Activated T-cell treated with anti-CD3 and anti-CD28 coated beads, Interleukin-2, amount 50 U/mL, for 1 hour (primary cell): Measurements from ENCODE around the gene DGKI.

Experiments
- DNase-seq: peaks from one replicate; pipeline ENCODE4 v3.0.0-alpha.2; 2020

DGKI gene

DNA sequence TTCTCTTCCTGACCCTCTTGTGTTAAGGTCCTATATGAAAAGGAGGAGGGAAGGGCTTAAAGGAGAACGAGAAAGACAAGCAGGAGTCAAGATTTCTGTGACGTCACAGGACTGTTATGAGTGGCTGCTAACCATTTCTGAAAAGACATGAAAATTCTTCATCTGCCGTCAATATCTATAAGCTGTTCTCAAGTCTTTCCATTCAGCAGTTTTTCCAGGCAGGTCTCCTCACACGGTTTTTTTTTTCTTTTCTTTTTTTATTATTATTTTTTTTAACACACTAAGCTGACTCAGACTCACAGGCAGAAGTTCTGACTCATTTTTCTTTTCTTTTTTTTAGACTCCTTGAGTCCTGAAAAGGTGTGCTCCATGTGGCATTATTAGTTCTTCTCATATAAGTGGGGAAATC, 72.0 kb downstream of the DGKI start:
- no peak for DNase-seq

DNA sequence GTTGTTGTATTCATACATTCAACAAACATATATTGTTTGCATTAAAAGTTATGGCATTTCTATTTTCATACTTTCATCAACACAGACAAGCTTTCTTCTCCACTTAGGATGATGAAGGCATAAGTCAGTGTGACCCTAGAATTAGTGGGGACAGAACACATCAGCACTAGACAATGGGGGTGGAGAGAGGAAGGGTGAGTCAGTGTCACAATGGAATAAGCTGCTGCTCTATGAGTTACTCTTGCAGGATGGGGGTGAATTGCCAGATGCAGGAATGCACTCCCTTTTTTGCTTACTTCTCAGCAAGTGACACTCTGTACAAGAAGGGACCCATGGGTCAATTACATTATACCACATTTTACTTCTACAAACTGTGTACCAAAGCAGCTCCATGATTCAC, 74.0 kb downstream of the DGKI start:
- no peak for DNase-seq

- DNase-seq, result no peak
Observed at GRCh38 chr7:137772316-137772715, 74.5 kb downstream of the DGKI start.

- DNase-seq, result no peak
Observed at GRCh38 chr7:137771679-137772078, 75.1 kb downstream of the DGKI start.

GRCh38 chr7:137771273-137771672, 75.5 kb downstream of the DGKI start:
- DNase-seq, result no peak

DNA sequence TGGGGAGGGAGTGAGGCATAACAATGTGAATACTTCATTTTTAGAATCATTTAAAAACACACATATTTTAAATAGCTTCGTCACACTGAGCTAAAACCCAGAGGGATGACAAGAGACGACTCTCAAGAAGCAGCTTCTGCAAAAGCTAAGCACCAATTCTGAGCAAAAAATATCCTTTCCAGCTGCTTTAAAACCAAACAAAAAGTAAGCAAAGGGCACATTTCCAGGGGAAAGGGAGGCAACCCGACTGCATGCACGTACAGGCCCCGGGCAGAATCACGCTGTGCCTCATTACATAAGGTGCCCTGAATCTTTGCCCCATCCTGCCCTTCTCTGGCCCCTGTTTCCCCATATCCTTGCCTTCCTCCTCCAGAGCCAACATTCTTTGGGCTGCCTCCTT, 78.4 kb downstream of the DGKI start:
- DNase-seq, result no peak

DNA sequence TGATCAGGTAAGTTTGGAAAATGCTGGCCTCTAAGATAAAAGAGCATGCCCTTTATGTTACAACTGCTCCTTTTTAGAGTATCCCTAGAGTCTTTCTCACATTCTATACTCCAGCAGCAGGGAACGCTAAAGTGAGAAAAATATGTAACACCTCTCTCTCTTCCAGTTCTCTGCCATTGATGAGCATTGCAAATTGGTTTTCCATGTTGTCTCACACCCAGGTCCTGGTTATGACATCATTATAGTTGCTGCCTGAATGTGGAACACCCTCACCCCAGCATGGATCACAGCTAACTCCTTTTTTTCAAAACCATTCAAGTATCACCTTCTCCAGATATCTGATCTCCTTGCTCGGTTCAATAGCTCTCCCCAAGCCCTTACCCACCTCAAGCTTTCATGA, 84.4 kb downstream of the DGKI start:
- DNase-seq, result no peak

GRCh38 chr7:137760111-137760510, 86.7 kb downstream of the DGKI start:
- no peak for DNase-seq

DNA sequence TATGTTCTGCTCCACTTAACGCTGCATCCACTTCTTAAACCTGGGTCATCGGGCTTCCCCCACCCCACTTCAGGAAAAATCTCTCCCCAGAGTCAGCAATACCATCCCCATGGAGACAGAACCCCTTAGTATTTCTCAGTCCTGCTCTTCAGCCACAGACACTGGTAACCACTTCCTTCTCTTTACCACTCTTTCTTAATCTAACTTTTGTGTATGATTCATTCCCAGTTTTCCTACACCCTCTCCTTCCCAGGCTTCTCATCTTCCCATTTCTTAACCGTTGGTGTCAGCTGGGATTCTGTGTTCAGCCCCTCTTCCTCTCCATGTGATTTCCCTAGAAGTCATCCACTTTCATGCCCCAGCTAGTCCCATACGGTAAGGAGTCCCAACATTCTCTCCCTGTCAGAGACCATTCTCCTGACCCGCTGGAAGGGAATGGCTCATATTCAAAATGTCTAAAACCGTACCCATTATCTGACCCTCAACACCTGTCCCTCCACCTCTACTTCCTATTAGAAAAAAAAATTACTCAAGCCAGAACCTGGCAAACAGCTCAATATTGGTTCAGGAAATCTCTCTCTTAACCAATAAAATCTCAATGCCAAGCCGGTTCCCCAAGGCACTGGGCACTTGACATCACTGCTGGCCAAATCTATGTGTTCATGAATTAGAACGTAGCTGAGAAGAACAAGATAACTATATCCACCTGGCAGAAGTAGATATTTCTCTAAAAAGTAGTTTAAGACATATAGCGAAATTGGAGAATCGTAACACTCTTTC, 89.4 kb downstream of the DGKI start:
- DNase-seq, result no peak

- no peak for DNase-seq
Observed at GRCh38 chr7:137755846-137756651, 90.7 kb downstream of the DGKI start.

DNA sequence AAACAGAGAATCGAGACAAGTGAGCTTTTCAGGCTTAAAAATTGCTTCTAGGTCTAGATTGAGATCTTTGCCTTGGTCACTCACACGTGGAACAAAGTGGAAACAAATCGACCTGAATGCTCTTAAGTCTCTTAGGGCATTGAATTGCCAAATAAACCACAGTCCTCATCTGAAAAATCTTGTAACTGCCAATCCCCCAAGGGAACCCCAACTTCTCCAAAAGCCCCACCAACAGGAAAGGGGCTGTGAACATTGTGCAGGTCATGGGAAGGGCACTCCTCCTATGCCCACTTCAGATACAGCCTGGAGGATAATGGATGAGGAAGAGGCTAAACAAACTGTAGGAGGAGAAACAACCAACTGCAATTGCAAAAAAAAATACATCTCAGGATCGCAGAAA, 91.3 kb downstream of the DGKI start:
- no peak for DNase-seq

DNA sequence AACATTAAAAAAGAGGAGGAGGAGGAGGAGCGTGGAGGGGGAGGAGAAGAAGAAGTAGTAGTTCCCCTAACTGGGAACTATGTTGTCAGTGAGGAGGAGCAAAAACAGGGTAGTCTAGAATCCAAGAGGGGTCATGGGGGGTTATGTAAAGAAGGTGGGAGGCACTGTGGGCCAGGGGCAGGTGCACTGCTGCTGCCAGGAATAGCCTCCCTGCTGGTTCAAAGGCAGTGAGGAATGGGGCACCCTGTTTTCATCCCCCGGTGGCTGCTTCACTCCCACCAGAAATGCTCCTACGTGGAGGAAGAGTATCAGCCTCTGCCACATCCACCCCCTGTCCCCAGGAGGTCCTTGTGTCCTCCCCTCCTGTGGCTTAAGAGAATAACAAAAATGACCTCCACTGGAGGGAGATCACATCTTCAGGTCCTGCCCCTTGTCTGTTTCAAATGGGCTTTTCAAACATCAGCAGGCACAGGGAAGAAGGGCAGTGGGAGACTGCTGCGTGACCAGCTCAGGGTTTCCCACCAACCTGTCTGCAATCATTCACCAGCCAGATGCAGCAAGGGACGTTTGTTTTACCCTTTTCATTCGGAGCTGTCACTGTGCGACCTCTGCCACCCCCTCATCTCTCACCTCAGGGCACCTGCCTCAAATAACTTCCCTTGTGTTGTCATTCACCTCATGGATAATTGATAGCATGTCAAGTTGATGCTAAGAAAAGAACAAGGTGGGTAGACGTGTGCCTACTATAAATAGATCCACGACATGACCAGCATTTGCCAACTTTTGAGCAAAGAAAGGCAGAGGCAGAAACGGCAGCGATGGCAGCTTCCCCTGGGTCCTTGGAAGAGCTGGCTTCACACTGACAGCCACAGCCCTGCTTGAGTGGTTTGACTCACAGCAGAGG, 92.6 kb downstream of the DGKI start:
- no peak for DNase-seq

- no peak for DNase-seq
Observed at GRCh38 chr7:137753575-137753947, 93.2 kb downstream of the DGKI start.

DNA sequence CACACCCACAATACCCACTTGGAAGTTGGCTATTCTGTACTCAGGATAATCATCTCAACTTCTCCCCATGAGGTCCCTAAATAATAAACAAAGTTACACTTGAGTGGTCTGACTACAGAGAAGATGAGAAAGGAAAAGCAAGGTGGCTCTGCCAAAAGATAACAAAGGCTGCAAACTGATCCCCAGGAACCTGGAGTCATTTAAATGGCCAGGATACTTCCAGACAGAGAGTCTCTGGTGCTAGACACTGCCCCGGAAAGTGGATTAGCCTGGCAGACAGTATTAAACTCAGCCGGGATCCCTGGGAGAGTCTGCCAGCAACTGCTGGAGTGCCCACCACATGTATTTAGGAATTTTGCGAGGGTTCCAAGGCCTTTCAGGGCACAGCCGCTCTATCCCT, 93.7 kb downstream of the DGKI start:
- no peak for DNase-seq

DNA sequence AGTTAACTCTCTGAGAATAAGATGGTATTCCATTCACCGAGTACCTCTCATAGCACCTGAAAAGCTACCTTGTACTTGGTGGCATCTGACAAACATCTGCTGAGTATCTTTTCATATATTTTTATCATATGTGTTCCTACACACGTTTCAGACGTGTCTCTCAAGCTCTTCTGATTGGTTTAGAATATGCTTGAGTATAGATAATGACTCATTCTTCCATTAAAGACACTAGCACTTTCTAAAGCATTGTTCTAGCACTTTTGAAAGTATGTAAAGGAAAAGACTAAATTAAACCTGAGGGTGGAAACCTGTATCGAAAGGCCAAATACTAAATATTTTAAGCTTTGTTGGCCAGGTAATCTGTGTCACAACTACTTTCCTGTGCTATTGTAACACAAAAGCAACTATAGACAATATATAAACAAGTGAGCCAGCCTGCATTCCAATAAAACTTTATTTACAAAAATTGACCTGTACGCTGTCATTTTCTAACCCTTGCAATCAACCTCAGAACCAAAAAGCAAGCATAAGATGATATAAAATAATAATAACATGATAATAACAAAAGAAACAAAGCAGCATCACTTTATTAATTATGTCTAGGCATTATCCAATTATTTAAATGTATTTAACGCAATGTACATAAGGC, 95.3 kb downstream of the DGKI start:
- no peak for DNase-seq

DNA sequence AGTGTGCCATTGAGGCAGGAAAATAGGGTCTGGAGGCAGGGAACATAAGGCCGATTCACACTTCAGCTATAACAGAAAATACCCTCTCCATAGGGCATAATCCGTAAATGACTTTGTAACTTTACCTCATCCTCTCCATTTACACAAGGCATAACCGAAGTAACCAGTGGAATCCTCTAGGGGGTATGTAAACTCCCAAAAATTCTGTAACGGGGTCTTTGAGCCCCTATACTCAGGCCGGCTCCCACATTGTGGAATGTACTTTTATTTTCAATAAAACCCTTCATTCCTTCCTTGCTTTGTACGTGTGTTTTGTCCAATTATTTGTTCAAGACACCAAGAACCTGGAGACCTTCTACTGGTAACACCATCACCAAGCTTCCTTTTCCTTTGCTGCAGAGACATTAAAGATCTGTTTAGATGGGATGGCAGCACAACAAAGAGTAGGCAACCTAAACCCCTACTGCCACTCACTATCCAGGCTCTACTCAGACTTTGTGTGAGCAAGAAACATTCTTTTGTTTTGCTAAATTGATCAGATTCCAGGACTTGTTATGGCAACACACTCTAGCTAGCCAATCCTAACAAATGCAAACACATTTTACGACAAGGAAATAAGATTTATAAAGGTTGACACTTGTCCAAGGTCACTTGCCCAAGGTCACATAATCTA, 99.3 kb downstream of the DGKI start:
- DNase-seq, result no peak

DNA sequence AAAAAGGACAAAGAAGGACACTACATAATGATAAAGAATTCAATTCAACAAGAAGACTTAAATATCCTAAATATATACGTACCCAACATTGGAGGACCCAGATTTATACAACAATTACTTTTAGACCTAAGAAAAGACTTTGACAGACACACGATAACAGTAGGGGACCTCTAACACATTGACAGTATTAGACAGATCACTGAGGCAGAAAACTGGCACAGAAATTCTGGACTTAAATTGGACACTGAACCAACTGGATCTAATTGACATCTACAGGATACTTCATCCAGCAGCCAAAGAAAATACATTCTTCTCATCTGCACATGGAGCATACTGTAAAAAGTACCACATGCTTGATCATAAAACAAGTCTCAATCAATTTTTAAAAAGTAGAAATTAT, 103.8 kb downstream of the DGKI start:
- no peak for DNase-seq

DNA sequence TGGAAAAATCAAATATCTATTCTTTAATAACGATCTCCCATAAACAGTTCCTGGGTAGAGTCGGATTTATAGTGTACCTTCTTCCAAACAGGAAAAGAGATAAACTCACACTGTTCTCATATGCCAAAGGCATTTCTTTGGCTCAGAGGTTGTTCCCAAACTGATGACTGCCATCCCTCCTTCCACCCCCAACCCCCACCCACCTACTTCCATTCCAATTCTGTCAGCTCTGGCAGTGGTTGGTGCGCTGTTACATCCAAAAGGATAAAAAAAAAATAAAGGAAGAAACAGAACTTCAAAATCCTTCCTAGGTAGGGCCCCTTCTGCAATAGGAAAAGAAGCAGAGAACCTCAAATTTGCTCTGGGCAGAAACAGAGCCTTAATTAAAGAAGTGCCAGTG, 104.7 kb downstream of the DGKI start:
- no peak for DNase-seq

DNA sequence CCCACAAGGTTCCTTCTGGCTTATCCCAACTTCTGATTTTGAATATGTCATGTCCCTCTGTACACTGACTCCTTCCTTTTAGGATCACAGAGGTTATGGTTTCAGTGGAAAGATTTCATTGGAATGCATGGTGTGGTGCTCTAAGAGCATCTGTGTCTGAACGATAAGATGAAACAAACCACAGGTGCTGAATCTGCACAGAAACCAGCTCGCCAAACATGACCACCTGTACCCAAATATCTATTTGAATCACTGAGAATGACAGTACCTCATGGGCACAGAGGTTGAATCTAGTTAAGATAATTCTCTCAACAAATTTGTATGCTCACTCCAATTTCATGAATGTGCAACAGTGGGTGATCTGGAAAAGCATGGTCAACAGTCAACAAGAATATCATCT, 105.3 kb downstream of the DGKI start:
- DNase-seq, result no peak

DNA sequence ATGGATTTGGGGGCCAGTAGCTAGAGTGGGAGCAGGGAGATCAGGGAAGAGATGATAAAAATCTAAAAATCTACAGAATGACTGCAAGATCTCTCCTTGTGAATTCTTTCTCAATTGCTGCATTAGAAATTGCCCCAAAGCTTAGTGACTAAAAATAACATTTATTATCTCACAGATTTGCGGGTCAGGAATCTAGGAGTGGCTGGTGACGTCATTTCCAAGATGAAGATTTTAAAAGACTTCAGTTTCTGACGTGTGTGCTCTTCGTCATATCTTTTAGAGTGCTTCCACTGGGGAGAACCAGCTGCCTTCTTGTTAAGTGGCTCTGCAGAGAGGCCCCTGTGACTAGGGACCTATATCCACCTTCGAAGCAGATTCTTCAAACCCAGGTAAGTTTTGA, 112.6 kb downstream of the DGKI start:
- no peak for DNase-seq

GRCh38 chr7:137732168-137732567, 114.6 kb downstream of the DGKI start:
- no peak for DNase-seq

DNA sequence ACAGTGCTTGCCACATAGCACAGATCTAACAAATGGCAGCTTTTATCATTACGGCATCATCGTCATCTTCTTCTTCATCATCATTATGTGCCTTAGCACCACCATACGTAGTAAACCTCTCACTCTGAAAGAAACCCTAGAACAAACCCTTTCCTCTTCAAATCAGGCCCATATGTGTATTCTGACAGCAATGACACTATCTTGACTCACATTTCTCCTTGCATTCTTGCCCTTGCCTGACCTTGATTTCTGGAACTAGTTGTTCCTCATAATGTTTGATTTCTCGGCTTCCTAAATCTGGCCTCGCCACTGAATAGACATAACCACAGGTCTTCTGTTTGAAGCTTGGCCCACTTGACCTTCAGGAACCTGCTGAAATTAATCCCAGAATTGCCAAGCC, 115.3 kb downstream of the DGKI start:
- no peak for DNase-seq
